Uterus (tissue), 4 donors: Measurements from ENCODE around the gene FCHSD2. TPM values are rescaled to one million over a fixed set of nuclear protein-coding genes. Genes with fewer than 3 reads are reported as not detected.
A peak's percentile ranks its signal among the peaks of the same experiment; 100 is the strongest.
"Not testable (repeated sequence)": the region's sequence is repeated elsewhere in the genome, so short reads cannot be mapped to it uniquely, and the experiment has no call there.

Experiments used
- DNase-seq, 2 donors: peaks; one replicate each; pipeline ENCODE4 v3.0.0-alpha.2; 2019 to 2020
- H3K27ac ChIP-seq, 2 donors: fragments of 200-600 bp; sonication (generic); 1 replicate in 1 of 2; 2 replicates in 1 of 2; pipeline ENCODE4 v1.5.1; 2016 to 2018
- H3K27me3 ChIP-seq, 2 donors: fragments of 200-600 bp; sonication (generic); one replicate each; pipeline ENCODE4 v1.5.1; 2018 to 2019; ENCODE audit warnings: control low read depth in 1 of 2
- H3K36me3 ChIP-seq, 2 donors: fragments of 200-600 bp; sonication (generic); one replicate each; pipeline ENCODE4 v1.5.1; 2019; ENCODE audit warnings: control low read depth in 1 of 2
- H3K4me1 ChIP-seq, 2 donors: fragments of 200-600 bp; sonication (generic); one replicate each; pipeline ENCODE4 v1.5.1; 2018 to 2019; ENCODE audit warnings: control low read depth in 1 of 2
- H3K4me3 ChIP-seq, 2 donors: fragments of 200-600 bp; sonication (generic); 1 replicate in 1 of 2; 2 replicates in 1 of 2; pipeline ENCODE4 v1.5.1; 2018 to 2019; ENCODE audit warnings: mild to moderate bottlenecking in 1 of 2
- H3K9me3 ChIP-seq, 2 donors: fragments of 200-600 bp; sonication (generic); one replicate each; pipeline ENCODE4 v1.5.1; 2019; ENCODE audit warnings: control low read depth in 1 of 2
- CTCF ChIP-seq, 4 experiments: fragments of 200-600 bp in 2 of 4; fragments of 450-650 bp in 2 of 4; sonication (generic) in 2 of 4; IDR thresholded peaks; one replicate each; pipeline ENCODE4 v1.5.1; 2016 to 2019; ENCODE audit warnings: antibody characterized with exemption in 4 of 4, mild to moderate bottlenecking in 2 of 4, moderate library complexity in 1 of 4
- POLR2A ChIP-seq, 2 donors: fragments of 450-650 bp; IDR thresholded peaks; one replicate each; pipeline ENCODE4 v1.6.1; 2016; ENCODE audit warnings: antibody characterized with exemption in 2 of 2, mild to moderate bottlenecking in 1 of 2, moderate library complexity in 1 of 2
- intact Hi-C: fragments of 100-400 bp; cut with DNase I; formaldehyde crosslinking; loops from one replicate; pipeline ENCODE4 v1.15.1; 2023; ENCODE audit warnings: low total_unique reads
- total RNA-seq, 4 donors: library from RNA; depleted of rRNA in 3 of 4; stranded (reverse); fragments of >200 nt in 3 of 4; gene quantifications; one replicate each; pipeline versions ENCODE4 v1.1.0 to v1.2.4, GENCODE V29; 2014 to 2023
- donor health status: DM: yes; HTN: yes; CAD: no.

FCHSD2 gene
- total RNA-seq, 4 donors from 2014 or later: 13.6 to 73.9 (median 27.7) TPM

- peak in 1 of 2 donors; percentile 21 for DNase-seq
- peak overlapping the region; percentile 98 for H3K27ac ChIP-seq
- no peaks in the 10 kb centered on the region for H3K4me1 ChIP-seq
- intact Hi-C loops: no loop called here
- H3K4me3 ChIP-seq: peak overlapping the region; percentile 82 to 93
- TF ChIP-seq POLR2A (IDR thresholded peaks at IDR 0.05): no peak
- TF ChIP-seq CTCF (IDR thresholded peaks at IDR 0.05): no peak
- no peaks in the 10 kb centered on the region for H3K36me3 ChIP-seq
- no peaks in the 10 kb centered on the region for H3K27me3 ChIP-seq
- H3K9me3 ChIP-seq: no peaks in the 10 kb centered on the region
Observed at GRCh38 chr11:73141031-73141308, 1.1 kb downstream of the FCHSD2 start.

- H3K27ac ChIP-seq: peak overlapping the region; percentile 98
- no peak for TF ChIP-seq POLR2A (IDR thresholded peaks at IDR 0.05)
- no peak for TF ChIP-seq CTCF (IDR thresholded peaks at IDR 0.05)
- no peaks in the 10 kb centered on the region for H3K27me3 ChIP-seq
- H3K9me3 ChIP-seq: no peaks in the 10 kb centered on the region
- H3K4me3 ChIP-seq: peak overlapping the region; percentile 82 to 93
- peak in 1 of 2 donors; percentile 30 for DNase-seq
- intact Hi-C loops: no loop called here
- no peaks in the 10 kb centered on the region for H3K4me1 ChIP-seq
- H3K36me3 ChIP-seq: no peaks in the 10 kb centered on the region
Observed at GRCh38 chr11:73140213-73141030, 1.7 kb downstream of the FCHSD2 start.

GRCh38 chr11:73139476-73140198 lies 2.5 kb downstream of the FCHSD2 start:
- TF ChIP-seq CTCF (IDR thresholded peaks at IDR 0.05) (no peak), POLR2A (IDR thresholded peaks at IDR 0.05) (no peak)
- Histone ChIP-seq H3K4me1 (no peaks in the 10 kb centered on the region), H3K27me3 (no peaks in the 10 kb centered on the region), H3K9me3 (no peaks in the 10 kb centered on the region), H3K36me3 (no peaks in the 10 kb centered on the region), H3K27ac (peak overlapping the region; percentile 98), H3K4me3 (peak overlapping the region; percentile 82 to 93)
- intact Hi-C loops: no loop called here
- DNase-seq: no peak

- H3K27me3 ChIP-seq: no peaks in the 10 kb centered on the region
- no peaks in the 10 kb centered on the region for H3K36me3 ChIP-seq
- no peak overlapping the region for H3K4me3 ChIP-seq
- TF ChIP-seq CTCF (IDR thresholded peaks at IDR 0.05) (no peak), POLR2A (IDR thresholded peaks at IDR 0.05) (no peak)
- H3K27ac ChIP-seq: no peak overlapping the region
- DNase-seq: no peak
- no peaks in the 10 kb centered on the region for H3K9me3 ChIP-seq
- intact Hi-C loops: no loop called here
- H3K4me1 ChIP-seq: no peaks in the 10 kb centered on the region
Observed at GRCh38 chr11:73137944-73138274, 4.2 kb downstream of the FCHSD2 start.

GRCh38 chr11:73137262-73137943 lies 4.7 kb downstream of the FCHSD2 start:
- H3K27me3 ChIP-seq: no peaks in the 10 kb centered on the region
- intact Hi-C loops: no loop called here
- TF ChIP-seq POLR2A (IDR thresholded peaks at IDR 0.05) (no peak), CTCF (IDR thresholded peaks at IDR 0.05) (no peak)

GRCh38 chr11:73136722-73137121 lies 5.4 kb downstream of the FCHSD2 start:
- H3K4me3 ChIP-seq, H3K9me3 ChIP-seq, H3K4me1 ChIP-seq, DNase-seq, intact Hi-C loops, H3K27me3 ChIP-seq, H3K27ac ChIP-seq, H3K36me3 ChIP-seq: not testable (repeated sequence)

More at GRCh38 chr11:73137262-73137943, 4.7 kb downstream of the FCHSD2 start:
- Histone ChIP-seq H3K4me3 (no peak overlapping the region), H3K36me3 (no peaks in the 10 kb centered on the region), H3K9me3 (no peaks in the 10 kb centered on the region), H3K27ac (no peak overlapping the region), H3K4me1 (no peaks in the 10 kb centered on the region)
- no peak for DNase-seq
